ENCODE results near the gene TMOD1.
"Not testable (repeated sequence)": the region's sequence is repeated elsewhere in the genome, so short reads cannot be mapped to it uniquely, and the experiment has no call there.

DNA sequence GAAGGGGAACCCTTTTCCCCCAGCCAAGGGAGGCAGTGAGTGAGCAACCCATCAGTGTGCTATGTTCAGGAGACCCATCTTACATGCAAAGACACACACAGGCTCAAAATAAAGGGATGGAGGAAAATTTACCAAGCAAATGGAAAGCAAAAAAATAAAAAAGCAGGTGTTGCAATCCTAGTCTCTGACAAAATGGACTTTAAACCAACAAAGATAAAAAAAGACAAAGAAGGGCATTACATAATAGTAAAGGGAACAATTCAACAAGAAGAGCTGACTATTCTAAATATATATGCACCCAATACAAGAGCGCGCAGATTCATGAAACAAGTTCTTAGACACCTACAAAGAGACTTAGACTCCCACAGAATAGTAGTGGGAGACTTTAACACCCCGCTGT lies 47.9 kb upstream of the TMOD1 start:
- TF ChIP-seq JUND (IDR thresholded peaks at IDR 0.05; ENCODE audit: low read depth, low read length); POLR2AphosphoS2 (IDR thresholded peaks at IDR 0.05; ENCODE audit: low read depth, low read length); SRF (IDR thresholded peaks at IDR 0.05; ENCODE audit: low read depth in 2 of 2, low read length in 2 of 2); POLR2A (IDR thresholded peaks at IDR 0.05; ENCODE audit: low read depth, low read length); NBN (IDR thresholded peaks at IDR 0.05); SP1 (IDR thresholded peaks at IDR 0.05; ENCODE audit: low read depth, low read length); MXI1 (IDR thresholded peaks at IDR 0.05; ENCODE audit: low read depth, low read length); SREBF2 (IDR thresholded peaks at IDR 0.05; ENCODE audit: low read length); NFIC (IDR thresholded peaks at IDR 0.05; ENCODE audit: low read depth, low read length); EZH2 (IDR thresholded peaks at IDR 0.05; ENCODE audit: borderline replicate concordance, control insufficient read depth, low read depth, low read length); SIN3A (IDR thresholded peaks at IDR 0.05; ENCODE audit: low read depth, low read length): not testable (repeated sequence)
- TF ChIP-seq, protein P1, sequence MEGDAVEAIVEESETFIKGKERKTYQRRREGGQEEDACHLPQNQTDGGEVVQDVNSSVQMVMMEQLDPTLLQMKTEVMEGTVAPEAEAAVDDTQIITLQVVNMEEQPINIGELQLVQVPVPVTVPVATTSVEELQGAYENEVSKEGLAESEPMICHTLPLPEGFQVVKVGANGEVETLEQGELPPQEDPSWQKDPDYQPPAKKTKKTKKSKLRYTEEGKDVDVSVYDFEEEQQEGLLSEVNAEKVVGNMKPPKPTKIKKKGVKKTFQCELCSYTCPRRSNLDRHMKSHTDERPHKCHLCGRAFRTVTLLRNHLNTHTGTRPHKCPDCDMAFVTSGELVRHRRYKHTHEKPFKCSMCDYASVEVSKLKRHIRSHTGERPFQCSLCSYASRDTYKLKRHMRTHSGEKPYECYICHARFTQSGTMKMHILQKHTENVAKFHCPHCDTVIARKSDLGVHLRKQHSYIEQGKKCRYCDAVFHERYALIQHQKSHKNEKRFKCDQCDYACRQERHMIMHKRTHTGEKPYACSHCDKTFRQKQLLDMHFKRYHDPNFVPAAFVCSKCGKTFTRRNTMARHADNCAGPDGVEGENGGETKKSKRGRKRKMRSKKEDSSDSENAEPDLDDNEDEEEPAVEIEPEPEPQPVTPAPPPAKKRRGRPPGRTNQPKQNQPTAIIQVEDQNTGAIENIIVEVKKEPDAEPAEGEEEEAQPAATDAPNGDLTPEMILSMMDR (IDR thresholded peaks at IDR 0.05 in 2 of 3, conservative IDR thresholded peaks at IDR 0.05 in 1 of 3; ENCODE audit: control insufficient read depth in 2 of 3, extremely low read depth in 1 of 3, insufficient read depth in 1 of 3, low read depth in 3 of 3, low read length in 3 of 3), result not testable (repeated sequence)
- TF ChIP-seq, protein P2, sequence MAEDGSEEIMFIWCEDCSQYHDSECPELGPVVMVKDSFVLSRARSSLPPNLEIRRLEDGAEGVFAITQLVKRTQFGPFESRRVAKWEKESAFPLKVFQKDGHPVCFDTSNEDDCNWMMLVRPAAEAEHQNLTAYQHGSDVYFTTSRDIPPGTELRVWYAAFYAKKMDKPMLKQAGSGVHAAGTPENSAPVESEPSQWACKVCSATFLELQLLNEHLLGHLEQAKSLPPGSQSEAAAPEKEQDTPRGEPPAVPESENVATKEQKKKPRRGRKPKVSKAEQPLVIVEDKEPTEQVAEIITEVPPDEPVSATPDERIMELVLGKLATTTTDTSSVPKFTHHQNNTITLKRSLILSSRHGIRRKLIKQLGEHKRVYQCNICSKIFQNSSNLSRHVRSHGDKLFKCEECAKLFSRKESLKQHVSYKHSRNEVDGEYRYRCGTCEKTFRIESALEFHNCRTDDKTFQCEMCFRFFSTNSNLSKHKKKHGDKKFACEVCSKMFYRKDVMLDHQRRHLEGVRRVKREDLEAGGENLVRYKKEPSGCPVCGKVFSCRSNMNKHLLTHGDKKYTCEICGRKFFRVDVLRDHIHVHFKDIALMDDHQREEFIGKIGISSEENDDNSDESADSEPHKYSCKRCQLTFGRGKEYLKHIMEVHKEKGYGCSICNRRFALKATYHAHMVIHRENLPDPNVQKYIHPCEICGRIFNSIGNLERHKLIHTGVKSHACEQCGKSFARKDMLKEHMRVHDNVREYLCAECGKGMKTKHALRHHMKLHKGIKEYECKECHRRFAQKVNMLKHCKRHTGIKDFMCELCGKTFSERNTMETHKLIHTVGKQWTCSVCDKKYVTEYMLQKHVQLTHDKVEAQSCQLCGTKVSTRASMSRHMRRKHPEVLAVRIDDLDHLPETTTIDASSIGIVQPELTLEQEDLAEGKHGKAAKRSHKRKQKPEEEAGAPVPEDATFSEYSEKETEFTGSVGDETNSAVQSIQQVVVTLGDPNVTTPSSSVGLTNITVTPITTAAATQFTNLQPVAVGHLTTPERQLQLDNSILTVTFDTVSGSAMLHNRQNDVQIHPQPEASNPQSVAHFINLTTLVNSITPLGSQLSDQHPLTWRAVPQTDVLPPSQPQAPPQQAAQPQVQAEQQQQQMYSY (CRISPR knock-in tag; IDR thresholded peaks at IDR 0.05), result not testable (repeated sequence)
- TF ChIP-seq, protein P3, sequence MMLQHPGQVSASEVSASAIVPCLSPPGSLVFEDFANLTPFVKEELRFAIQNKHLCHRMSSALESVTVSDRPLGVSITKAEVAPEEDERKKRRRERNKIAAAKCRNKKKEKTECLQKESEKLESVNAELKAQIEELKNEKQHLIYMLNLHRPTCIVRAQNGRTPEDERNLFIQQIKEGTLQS (IDR thresholded peaks at IDR 0.05; ENCODE audit: borderline replicate concordance, extremely low read depth, low read depth, low read length), result not testable (repeated sequence)
